Fibroblast of pulmonary artery (primary cell): ENCODE data around the gene TMC7.

Source experiments
- DNase-seq: peaks from one replicate; pipeline ENCODE4 v3.0.0-alpha.2; 2010; ENCODE audit warnings: low read depth
- H3K4me3 ChIP-seq: replicated peaks from 2 replicates; pipeline ENCODE4 v1.5.1; 2011; ENCODE audit warnings: low read depth, mild to moderate bottlenecking, control low read depth, low read length, moderate library complexity
- CTCF ChIP-seq: IDR thresholded peaks from 2 replicates; pipeline ENCODE4 v1.5.1; 2011; ENCODE audit warnings: mild to moderate bottlenecking, control low read depth, low read length, inconsistent platforms; ENCODE audit errors: missing control alignments

TMC7 gene

DNA sequence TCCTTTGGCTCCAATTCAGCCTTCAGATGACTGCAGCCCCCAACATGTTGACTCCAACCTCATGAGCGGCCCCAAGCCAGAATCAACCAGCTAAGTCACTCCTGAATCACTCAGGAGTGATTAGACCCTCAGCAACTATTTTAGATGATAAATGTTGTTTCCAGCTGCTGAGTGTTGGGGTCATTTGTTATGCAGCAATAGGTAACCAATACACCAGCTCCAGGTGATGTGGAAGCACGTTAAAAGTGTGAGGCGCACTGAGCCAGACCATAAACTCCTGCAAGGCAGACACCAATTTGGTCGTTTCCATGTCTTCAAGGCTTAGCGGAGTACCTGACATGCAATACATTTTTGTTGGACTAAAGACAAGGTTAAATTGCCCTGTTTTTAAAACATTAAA is 101.1 kb downstream of the TMC7 start:
- TF ChIP-seq CTCF, result no peak
- H3K4me3 ChIP-seq, result no peak overlapping the region
- no peak for DNase-seq

GRCh38 chr16:19085679-19086200 is 102.0 kb downstream of the TMC7 start:
- TF ChIP-seq CTCF, result no peak
- peak; percentile 33 for DNase-seq
- no peak overlapping the region for H3K4me3 ChIP-seq

DNA sequence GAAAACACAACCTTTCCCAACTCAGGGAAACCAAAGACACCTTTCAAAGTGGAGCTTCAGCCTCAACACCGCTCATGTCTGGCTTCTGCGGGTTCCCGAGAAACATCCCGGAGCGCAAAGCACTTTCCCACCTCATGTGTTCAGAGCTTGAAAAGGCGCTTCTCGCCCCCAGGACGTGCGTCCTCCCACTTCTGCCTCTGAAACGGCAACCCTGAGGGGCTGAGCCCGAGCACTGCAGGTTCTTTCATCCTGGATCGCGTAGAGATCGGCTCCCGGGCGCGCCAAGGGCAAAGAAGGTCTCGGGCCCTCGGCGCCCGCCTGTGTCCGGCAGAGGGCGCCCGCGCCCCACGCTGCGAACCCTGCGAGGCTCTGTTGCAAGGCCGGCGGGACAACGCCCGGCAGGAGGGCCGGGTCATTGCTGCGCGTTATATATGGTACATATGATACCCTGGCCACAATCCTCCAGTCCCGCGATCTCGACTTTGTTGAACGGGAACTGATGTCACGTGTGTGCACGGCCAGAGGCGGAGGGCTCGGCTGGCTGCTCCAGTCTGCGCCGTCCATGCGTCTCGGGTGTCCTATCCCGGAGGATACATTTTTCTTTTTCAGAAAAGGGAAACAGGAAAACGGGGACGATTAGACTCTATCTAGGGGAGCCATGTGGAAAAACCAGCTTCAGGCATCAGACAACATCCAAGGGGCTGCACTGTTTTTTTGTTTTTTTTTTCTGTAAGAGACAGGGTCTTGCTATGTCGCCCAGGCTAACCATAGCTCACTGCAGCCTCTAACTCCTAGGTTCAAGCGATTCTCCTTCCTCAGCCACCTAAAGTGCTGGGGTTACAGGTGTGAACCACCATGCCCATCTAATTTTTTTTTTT is 102.8 kb downstream of the TMC7 start:
- TF ChIP-seq CTCF, result peak; percentile 78
- peak; percentile 92 for DNase-seq
- H3K4me3 ChIP-seq, result peak overlapping the region; percentile 50

DNA sequence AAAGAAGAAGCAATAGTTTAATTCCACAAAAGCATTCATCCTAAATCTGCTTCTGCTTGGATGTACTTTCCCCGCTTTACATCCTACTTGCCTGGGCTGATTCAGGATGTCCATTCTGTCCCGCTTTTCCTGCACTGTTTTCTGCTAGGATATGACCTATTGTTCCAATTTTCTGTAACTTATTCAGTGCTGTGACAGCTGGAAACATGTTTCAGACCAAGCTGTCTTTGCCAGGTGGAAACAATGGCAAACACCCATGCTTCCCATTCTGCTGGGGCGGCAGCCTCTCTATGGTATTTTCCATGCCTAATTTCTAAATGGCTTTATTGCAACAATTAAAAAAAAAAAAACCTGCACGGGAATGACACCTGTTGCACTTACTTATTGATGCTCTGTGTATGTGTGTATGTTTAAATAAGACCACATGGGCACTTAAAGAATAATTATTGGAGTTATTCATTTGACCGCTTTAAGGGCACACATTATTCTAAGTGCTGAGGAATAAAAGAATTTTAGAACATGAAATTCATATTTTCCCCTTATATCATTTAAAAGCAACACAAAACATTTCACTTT is 104.7 kb downstream of the TMC7 start:
- DNase-seq, result no peak
- TF ChIP-seq CTCF, result no peak
- no peak overlapping the region for H3K4me3 ChIP-seq

GRCh38 chr16:19089410-19089955 is 105.7 kb downstream of the TMC7 start:
- no peak for DNase-seq
- no peak for TF ChIP-seq CTCF

DNA sequence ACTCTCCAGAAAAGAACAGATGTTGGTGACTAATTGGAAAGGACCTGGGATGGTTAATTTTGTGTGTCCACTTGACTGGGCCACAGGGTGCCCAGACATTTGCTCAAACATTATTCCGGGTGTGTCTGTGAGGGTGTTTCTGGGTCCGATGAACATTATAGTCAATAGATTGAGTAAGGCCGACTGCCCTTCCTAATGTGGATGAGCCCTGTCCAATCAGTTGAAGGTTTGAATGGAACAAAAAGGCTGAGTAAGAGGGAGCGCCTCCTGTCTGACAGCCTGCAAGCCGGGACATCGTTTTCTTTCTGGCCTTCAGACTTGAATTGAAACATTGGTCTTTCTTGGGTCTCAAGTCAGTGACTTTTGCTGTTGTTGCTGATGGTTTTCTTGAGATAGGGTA is 107.2 kb downstream of the TMC7 start:
- no peak for DNase-seq
- H3K4me3 ChIP-seq, result no peak overlapping the region
- TF ChIP-seq CTCF, result no peak

More at GRCh38 chr16:19089410-19089955, 105.7 kb downstream of the TMC7 start:
- H3K4me3 ChIP-seq, result no peak overlapping the region
